Kidney (tissue), 14 donors: ENCODE data around the gene HDDC3. TPM values are rescaled to one million over a fixed set of nuclear protein-coding genes. Genes with fewer than 3 reads are reported as not detected.
"Not testable (repeated sequence)": the region's sequence is repeated elsewhere in the genome, so short reads cannot be mapped to it uniquely, and the experiment has no call there.

Experiments
- DNase-seq, 5 donors: peaks; one replicate each; pipeline ENCODE4 v3.0.0-alpha.2; 2013 to 2020
- FAIRE-seq: peaks from 2 replicates; lab custom pipeline; 2012; peaks lifted over from hg19 to GRCh38; lab: Jason Lieb, UNC
- H3K27ac ChIP-seq, 2 donors: one replicate each; pipeline ENCODE4 v1.7.0; 2013; ENCODE audit warnings: low read depth in 2 of 2, low read length in 2 of 2, inconsistent platforms in 1 of 2
- H3K27me3 ChIP-seq: one replicate; pipeline ENCODE4 v1.7.1; 2013; ENCODE audit warnings: low read length, inconsistent platforms; ENCODE audit not compliant: control insufficient read depth, insufficient read depth
- H3K36me3 ChIP-seq, 3 donors: one replicate each; pipeline versions ENCODE4 v1.7.0 to v1.7.1; 2013; ENCODE audit warnings: low read length in 3 of 3, control low read depth in 1 of 3, inconsistent platforms in 1 of 3; ENCODE audit not compliant: insufficient read depth in 3 of 3, control insufficient read depth in 2 of 3
- H3K4me1 ChIP-seq, 3 donors: one replicate each; pipeline versions ENCODE4 v1.7.0 to v1.7.1; 2013; ENCODE audit warnings: low read length in 3 of 3, inconsistent platforms in 1 of 3, low read depth in 1 of 3; ENCODE audit not compliant: control insufficient read depth in 2 of 3, insufficient read depth in 2 of 3
- H3K4me3 ChIP-seq, 3 donors: one replicate each; pipeline versions ENCODE4 v1.7.0 to v1.8.1; 2013; ENCODE audit warnings: low read length in 3 of 3, control low read depth in 1 of 3, inconsistent platforms in 1 of 3
- H3K9ac ChIP-seq, 3 donors: one replicate each; pipeline versions ENCODE4 v1.7.0 to v1.7.1; 2013; ENCODE audit warnings: low read length in 3 of 3, control low read depth in 1 of 3, inconsistent platforms in 1 of 3
- H3K9me3 ChIP-seq, 3 donors: one replicate each; pipeline versions ENCODE4 v1.7.0 to v1.7.1; 2013; ENCODE audit warnings: low read length in 3 of 3, control low read depth in 1 of 3, inconsistent platforms in 1 of 3; ENCODE audit not compliant: control insufficient read depth in 2 of 3, insufficient read depth in 1 of 3
- CTCF ChIP-seq: IDR thresholded peaks from 3 replicates; pipeline ENCODE4 v1.5.1; 2012; ENCODE audit warnings: mild to moderate bottlenecking, moderate library complexity, borderline replicate concordance; ENCODE audit not compliant: insufficient read depth; ENCODE audit errors: extremely low read depth
- intact Hi-C: fragments of 100-400 bp; cut with DNase I; formaldehyde crosslinking; loops from one replicate; pipeline ENCODE4 v1.11.1; 2022
- polyA plus RNA-seq: library from polyadenylated mRNA; stranded (reverse); fragments of 350-450 nt; fragmentation: Illumina TruSeq; extraction: RNeasy Lipid Tissue Mini Kit (QIAGEN cat#74804); gene quantifications from one replicate; pipeline ENCODE4 v1.2.3, GENCODE V29; 2014; ENCODE audit warnings: low read depth, low replicate concordance; ENCODE audit not compliant: insufficient read depth
- total RNA-seq: library from RNA; stranded (reverse); fragmentation: NEBNext Ultra II Directional; extraction: Animal tissue kit (Norgen Biotek cat#: 25700); gene quantifications from one replicate; pipeline ENCODE4 v1.2.1, GENCODE V29; 2021
- donor health status: control.
- donor health status: control.
- donor health status: control.
- donor health status: control.
- donor health status: control.
- donor health status: DM: yes; HTN: yes; CAD: no.
- donor health status: Normal renal cell carcinoma (clear cell type).

Gene HDDC3
- total and polyA plus RNA-seq, 2 donors from 2014 or later, result 15.5 to 47.3 TPM

DNA sequence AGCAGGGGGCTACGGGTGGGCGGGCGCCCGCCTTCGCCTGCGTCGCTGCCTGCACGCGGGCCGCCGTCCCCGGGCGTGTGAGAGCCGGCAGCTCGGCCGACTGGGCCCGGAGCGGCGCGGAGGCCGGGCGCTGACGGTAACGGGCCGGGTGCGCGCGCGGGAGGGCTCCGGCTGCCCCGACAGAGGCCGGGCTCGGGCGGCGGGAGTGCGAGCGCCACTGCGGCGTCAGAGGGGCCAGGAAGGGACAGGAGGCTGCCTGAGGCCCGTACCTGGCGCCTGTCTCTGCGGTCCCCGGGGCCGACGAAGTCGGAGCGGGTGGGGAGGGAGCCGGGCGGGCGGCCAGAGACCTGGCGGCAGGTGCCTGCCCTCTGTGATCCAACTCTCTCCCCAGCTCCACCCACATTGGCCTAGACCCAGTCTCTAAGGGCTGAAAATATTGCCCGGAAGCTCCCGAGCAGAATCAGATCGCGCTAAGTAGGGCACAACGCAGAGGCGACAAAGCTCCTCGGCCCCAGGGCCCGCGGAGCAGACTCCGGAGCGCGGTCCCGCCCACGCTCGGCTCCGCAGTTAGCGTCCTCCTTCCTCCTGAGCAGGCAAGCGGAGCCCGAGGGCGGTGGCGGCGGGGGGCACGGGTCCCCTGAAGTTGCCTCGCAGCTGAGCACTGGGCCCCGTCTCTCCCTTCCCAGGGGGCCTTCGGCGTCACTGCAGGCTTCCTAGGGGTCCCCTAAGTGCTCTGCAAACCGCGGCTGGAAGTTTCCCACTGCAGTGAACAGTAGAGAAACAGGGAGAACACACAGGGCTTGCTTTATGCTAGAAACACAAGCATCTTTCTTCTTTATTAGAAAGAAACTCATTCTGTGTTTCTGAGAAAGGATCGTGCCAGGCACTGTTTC lies 29.3 kb downstream of the HDDC3 start, which contains the start of gene MAN2A2:
Gene MAN2A2, plus strand, starts transcription at position 463 of the 893 bp plus-strand sequence. CDS start 906 bp downstream, outside the sequence.
- Histone ChIP-seq H3K9me3 (no peaks in the 10 kb centered on the region), H3K4me1 (peaks cover 0 to 13% (median 13%) of the 10 kb centered on the region in 3 donors), H3K9ac (peak within 1 kb of the TSS; percentile 66 to 95 (median 80)), H3K36me3 (peaks cover 0 to 28% (median 26%) of the 10 kb centered on the region in 3 donors), H3K4me3 (peak within 1 kb of the TSS; percentile 74 to 78 (median 75)), H3K27me3 (no peaks in the 10 kb centered on the region), H3K27ac (peak within 1 kb of the TSS; percentile 92 to 93)
- FAIRE-seq (no peak), DNase-seq (peak; percentile 70 to 89 (median 82))
- no peak for TF ChIP-seq CTCF
- intact Hi-C loops, result no loop called here

GRCh38 chr15:90902040-90902839 lies 30.1 kb downstream of the HDDC3 start:
- FAIRE-seq, result no peak
- intact Hi-C loops, result no loop called here
- Histone ChIP-seq H3K9ac (peak overlapping the region; percentile 54 to 95 (median 66)), H3K4me1 (peaks cover 0 to 13% (median 13%) of the 10 kb centered on the region in 3 donors), H3K4me3 (peak overlapping the region; percentile 73 to 78 (median 74)), H3K27me3 (no peaks in the 10 kb centered on the region), H3K9me3 (no peaks in the 10 kb centered on the region), H3K27ac (peak overlapping the region; percentile 92 to 93), H3K36me3 (peaks cover 0 to 22% (median 20%) of the 10 kb centered on the region in 3 donors)
- peak; percentile 83 to 92 (median 90) for DNase-seq
- TF ChIP-seq CTCF, result peak; percentile 54

DNA sequence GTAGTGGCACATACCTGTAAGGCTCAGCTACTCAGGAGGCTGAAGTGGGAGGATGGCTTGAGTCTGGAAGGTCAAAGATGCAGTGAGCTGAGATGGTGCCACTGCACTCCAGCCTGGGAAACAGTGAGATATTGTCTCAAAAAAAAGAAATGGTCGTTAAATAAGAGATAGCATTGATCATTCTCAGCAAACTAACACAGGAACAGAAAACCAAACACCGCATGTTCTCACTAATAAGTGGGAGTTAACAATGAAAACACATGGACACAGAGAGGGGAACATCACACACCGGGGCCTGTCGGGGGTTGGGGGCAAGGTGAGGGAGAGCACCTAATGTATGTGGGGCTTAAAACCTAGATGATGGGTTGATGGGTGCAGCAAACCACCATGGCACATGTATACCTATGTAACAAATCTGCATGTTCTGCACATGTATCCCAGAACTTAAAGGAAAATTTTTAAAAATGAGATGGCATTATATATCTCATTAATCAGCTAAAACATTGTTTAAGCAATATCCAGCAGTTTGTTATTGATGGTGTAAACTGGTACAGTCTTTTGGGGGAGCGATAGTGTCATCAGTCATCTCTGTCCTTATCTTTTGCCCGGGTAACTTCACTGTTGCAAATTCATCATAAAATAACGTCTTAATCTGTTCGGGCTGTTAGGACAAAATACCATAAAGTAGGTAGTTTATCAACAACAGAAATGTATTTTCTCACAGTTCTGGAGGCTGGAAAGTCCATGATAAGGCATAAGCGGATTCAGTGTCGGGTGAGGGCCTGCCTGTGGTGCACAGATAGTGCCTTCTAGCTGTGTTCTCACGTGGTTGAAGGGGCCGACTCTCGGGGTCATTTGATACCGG lies 30.9 kb downstream of the HDDC3 start:
- H3K4me3 ChIP-seq, result peak overlapping the region in 2 of 3 donors; percentile 73 to 74
- H3K4me1 ChIP-seq, result peaks cover 0 to 13% (median 13%) of the 10 kb centered on the region in 3 donors
- intact Hi-C loops, result no loop called here
- peak overlapping the region in 2 of 3 donors; percentile 54 to 95 for H3K9ac ChIP-seq
- no peak for TF ChIP-seq CTCF
- H3K27me3 ChIP-seq, result no peaks in the 10 kb centered on the region
- peak overlapping the region; percentile 92 to 93 for H3K27ac ChIP-seq
- no peaks in the 10 kb centered on the region for H3K9me3 ChIP-seq
- FAIRE-seq (no peak), DNase-seq (peak in 3 of 5 donors; percentile 41 to 52 (median 43))
- H3K36me3 ChIP-seq, result peaks cover 0 to 14% (median 12%) of the 10 kb centered on the region in 3 donors

DNA sequence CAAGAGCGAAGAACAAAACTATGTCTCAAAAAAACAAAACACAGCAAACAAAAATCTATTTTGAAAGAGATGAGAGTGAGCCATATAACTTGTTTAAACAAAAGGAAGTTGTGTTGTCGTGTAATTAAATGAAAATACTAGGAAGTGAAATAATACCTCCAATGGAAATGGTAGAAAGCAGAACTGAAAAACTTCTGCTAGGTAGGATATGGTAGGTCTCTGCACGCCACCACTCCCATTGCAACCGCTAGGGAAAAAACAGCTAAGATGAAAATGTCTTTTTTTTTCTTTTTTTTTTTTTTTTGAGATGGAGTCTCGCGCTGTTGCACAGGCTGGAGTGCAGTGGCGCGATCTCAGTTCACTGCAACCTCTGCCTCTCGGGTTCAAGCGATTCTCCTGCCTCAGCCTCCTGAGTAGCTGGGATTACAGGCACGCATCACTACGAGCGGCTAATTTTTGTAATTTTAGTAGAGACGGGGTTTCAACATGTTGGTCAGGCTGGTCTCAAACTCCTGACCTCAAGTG lies 35.2 kb downstream of the HDDC3 start:
- H3K4me1 ChIP-seq, H3K36me3 ChIP-seq, H3K9ac ChIP-seq, DNase-seq, FAIRE-seq, H3K9me3 ChIP-seq, intact Hi-C loops, H3K27me3 ChIP-seq, H3K27ac ChIP-seq, H3K4me3 ChIP-seq: not testable (repeated sequence)
